ENCODE data around the gene ZNF324B.
"Not testable (repeated sequence)": the region's sequence is repeated elsewhere in the genome, so short reads cannot be mapped to it uniquely, and the experiment has no call there.

ZNF324B gene

GRCh38 chr19:58480831-58481230, 29.4 kb downstream of the ZNF324B start:
- DNase-seq: no peak

GRCh38 chr19:58482372-58482771, 30.9 kb downstream of the ZNF324B start:
- DNase-seq: no peak

- DNase-seq: no peak
Measured at GRCh38 chr19:58483776-58484175, 32.4 kb downstream of the ZNF324B start.

- DNase-seq: not testable (repeated sequence)
Measured at GRCh38 chr19:58484349-58484748, 32.9 kb downstream of the ZNF324B start.

- DNase-seq: no peak
Measured at GRCh38 chr19:58491393-58491792, 40.0 kb downstream of the ZNF324B start.

GRCh38 chr19:58492265-58492664, 40.8 kb downstream of the ZNF324B start:
- DNase-seq: no peak

- DNase-seq: no peak
Measured at GRCh38 chr19:58497634-58498170, 46.3 kb downstream of the ZNF324B start.

GRCh38 chr19:58498316-58499020, 47.0 kb downstream of the ZNF324B start:
- DNase-seq: no peak

- peak; percentile 81 for DNase-seq
Measured at GRCh38 chr19:58499021-58499927, 47.9 kb downstream of the ZNF324B start.

- no peak for DNase-seq
Measured at GRCh38 chr19:58500242-58500641, 48.8 kb downstream of the ZNF324B start.
